GM12875 (cell line): ENCODE results near the gene DOCK4.
A peak's percentile ranks its signal among the peaks of the same experiment; 100 is the strongest.

Source experiments
- H3K4me3 ChIP-seq: one replicate; pipeline ENCODE4 v1.5.1; 2011; ENCODE audit warnings: low read depth, low read length, control low read depth
- TF ChIP-seq, protein P1 (sequence below): IDR thresholded peaks from 2 replicates; pipeline ENCODE4 v1.5.1; 2011; ENCODE audit warnings: low read depth, mild to moderate bottlenecking, control low read depth, inconsistent platforms, low read length, moderate library complexity, borderline replicate concordance; ENCODE audit not compliant: insufficient read depth

The DOCK4 gene

DNA sequence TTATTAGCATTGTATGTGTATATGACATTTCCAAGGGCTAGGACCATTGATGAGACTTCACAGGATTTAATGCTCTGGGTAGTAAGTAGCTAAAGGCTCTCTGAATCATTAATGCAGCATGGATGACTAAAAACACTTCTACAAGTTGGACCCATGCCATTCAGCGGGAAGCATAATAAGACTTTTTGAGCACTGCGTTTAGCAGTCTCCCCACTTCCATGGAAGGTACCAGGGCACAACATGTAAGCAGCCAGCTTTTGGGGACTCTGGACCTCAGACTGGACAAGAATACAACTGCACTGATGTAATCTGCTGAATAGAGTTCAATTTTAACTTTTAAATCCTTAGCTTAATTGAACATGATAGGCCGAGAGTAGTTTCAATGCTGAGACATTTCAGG is 452.2 kb downstream of the DOCK4 start:
- TF ChIP-seq, protein P1, sequence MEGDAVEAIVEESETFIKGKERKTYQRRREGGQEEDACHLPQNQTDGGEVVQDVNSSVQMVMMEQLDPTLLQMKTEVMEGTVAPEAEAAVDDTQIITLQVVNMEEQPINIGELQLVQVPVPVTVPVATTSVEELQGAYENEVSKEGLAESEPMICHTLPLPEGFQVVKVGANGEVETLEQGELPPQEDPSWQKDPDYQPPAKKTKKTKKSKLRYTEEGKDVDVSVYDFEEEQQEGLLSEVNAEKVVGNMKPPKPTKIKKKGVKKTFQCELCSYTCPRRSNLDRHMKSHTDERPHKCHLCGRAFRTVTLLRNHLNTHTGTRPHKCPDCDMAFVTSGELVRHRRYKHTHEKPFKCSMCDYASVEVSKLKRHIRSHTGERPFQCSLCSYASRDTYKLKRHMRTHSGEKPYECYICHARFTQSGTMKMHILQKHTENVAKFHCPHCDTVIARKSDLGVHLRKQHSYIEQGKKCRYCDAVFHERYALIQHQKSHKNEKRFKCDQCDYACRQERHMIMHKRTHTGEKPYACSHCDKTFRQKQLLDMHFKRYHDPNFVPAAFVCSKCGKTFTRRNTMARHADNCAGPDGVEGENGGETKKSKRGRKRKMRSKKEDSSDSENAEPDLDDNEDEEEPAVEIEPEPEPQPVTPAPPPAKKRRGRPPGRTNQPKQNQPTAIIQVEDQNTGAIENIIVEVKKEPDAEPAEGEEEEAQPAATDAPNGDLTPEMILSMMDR: no peak
- H3K4me3 ChIP-seq: no peak overlapping the region

GRCh38 chr7:111752022-111752582 is 454.1 kb downstream of the DOCK4 start:
- TF ChIP-seq, protein P1: peak; percentile 81
- no peak overlapping the region for H3K4me3 ChIP-seq

DNA sequence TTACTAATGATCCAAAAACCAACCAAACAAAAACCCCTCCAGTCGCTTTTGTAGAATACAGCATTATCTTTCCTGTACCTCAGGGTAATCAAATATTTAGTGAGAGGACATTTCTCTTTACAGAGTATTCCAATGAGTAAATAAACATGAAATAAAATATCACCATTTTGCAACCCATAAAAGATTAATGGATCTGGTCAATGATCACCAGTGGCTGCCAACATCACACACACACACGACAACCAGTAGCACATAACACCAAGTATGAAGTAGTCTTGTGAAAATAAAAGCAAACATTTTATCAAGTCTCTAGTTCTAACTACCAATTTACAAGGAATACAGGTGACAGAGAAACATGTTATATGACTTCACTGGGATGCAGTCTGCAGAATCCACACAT is 455.3 kb downstream of the DOCK4 start:
- TF ChIP-seq, protein P1: no peak
- H3K4me3 ChIP-seq: no peak overlapping the region

- H3K4me3 ChIP-seq: no peak overlapping the region
- TF ChIP-seq, protein P1: no peak
Observed at GRCh38 chr7:111750228-111750627, 456.0 kb downstream of the DOCK4 start.

GRCh38 chr7:111749625-111750024 is 456.6 kb downstream of the DOCK4 start:
- H3K4me3 ChIP-seq: no peak overlapping the region
- TF ChIP-seq, protein P1: no peak

- H3K4me3 ChIP-seq: no peak overlapping the region
- TF ChIP-seq, protein P1: no peak
Observed at GRCh38 chr7:111747718-111748117, 458.5 kb downstream of the DOCK4 start.

DNA sequence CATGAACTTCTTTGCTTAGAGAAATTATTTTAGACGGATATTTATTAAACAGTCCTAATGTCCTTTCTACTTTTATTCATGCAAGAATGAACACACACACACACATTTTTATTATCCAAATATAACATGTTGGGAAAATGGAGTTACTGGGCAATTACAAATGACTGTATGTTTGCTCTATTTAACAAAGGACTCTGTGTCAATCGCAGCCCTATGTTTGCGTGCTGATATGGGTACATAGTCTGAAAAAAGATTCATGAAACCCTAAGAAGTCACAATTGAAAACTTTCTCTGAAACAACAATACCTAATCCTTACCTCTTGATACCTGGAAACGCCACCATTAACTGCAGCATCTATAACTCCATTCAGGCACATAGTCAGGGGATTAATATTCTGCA is 459.2 kb downstream of the DOCK4 start:
- no peak overlapping the region for H3K4me3 ChIP-seq

More for the DNA sequence above, 459.2 kb downstream of the DOCK4 start:
- TF ChIP-seq, protein P1: no peak
